Measurements from ENCODE around the gene C6orf58. TPM values are rescaled to one million over a fixed set of nuclear protein-coding genes. Genes with fewer than 3 reads are reported as not detected.

The C6orf58 gene
- total RNA-seq, 1 donor from 2014 or later, result not detected

DNA sequence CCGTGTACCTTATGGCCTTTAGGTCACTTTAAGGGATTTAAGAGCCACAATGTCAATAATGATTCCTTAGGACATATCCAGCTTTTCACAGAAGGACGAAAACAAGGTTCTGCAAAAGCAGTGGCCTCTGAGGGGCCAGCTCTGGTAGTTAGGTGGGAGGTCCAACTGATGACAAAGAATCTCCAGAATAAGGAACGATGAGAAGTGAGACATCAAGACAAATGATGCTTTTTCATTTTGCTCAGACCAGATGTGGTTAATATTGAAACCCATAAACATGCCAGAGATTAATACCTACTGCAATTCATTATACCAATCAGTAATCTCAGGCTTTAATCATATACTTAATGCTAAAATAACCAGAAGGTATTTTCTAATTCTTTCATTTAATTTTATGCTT is 1.9 kb downstream of the C6orf58 start:
- Mint-ChIP-seq H3K27me3 (no peaks in the 10 kb centered on the region), H3K4me1 (ENCODE audit: low read depth) (no peaks in the 10 kb centered on the region), H3K27ac (no peak overlapping the region), H3K4me3 (ENCODE audit: low read depth) (no peak overlapping the region), H3K9me3 (ENCODE audit: low read depth) (no peaks in the 10 kb centered on the region), H3K36me3 (ENCODE audit: insufficient read depth) (no peaks in the 10 kb centered on the region)
- TF ChIP-seq, protein P1, sequence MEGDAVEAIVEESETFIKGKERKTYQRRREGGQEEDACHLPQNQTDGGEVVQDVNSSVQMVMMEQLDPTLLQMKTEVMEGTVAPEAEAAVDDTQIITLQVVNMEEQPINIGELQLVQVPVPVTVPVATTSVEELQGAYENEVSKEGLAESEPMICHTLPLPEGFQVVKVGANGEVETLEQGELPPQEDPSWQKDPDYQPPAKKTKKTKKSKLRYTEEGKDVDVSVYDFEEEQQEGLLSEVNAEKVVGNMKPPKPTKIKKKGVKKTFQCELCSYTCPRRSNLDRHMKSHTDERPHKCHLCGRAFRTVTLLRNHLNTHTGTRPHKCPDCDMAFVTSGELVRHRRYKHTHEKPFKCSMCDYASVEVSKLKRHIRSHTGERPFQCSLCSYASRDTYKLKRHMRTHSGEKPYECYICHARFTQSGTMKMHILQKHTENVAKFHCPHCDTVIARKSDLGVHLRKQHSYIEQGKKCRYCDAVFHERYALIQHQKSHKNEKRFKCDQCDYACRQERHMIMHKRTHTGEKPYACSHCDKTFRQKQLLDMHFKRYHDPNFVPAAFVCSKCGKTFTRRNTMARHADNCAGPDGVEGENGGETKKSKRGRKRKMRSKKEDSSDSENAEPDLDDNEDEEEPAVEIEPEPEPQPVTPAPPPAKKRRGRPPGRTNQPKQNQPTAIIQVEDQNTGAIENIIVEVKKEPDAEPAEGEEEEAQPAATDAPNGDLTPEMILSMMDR (IDR thresholded peaks at IDR 0.05; ENCODE audit: unreplicated experiment), result no peak
- no peak for DNase-seq (ENCODE audit: low spot score, unreplicated experiment)

DNA sequence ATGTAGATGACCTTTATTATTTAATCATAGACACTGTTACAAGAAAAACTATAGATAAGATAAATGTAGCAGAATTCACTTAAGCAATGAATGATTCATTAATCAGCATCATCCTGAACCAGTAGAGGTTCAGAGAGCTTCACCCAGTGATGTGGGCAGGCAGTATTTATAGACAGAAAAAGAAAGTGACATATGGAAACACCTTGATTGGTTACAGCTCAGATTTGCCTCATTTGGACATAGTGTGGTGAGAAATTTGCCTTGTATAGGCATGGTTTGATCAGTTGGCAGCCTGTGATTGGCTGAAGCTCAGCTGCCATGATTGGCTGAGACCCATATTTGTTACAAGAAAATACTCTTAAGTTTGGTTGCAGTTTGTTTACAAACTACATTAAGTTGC is 4.6 kb downstream of the C6orf58 start:
- no peak overlapping the region for H3K4me3 Mint-ChIP-seq (ENCODE audit: low read depth)
- no peaks in the 10 kb centered on the region for H3K9me3 Mint-ChIP-seq (ENCODE audit: low read depth)
- no peak for DNase-seq (ENCODE audit: low spot score, unreplicated experiment)
- no peaks in the 10 kb centered on the region for H3K27me3 Mint-ChIP-seq
- H3K27ac Mint-ChIP-seq, result no peak overlapping the region
- H3K36me3 Mint-ChIP-seq (ENCODE audit: insufficient read depth), result no peaks in the 10 kb centered on the region
- TF ChIP-seq, protein P1 (IDR thresholded peaks at IDR 0.05; ENCODE audit: unreplicated experiment), result no peak
- H3K4me1 Mint-ChIP-seq (ENCODE audit: low read depth), result no peaks in the 10 kb centered on the region

DNA sequence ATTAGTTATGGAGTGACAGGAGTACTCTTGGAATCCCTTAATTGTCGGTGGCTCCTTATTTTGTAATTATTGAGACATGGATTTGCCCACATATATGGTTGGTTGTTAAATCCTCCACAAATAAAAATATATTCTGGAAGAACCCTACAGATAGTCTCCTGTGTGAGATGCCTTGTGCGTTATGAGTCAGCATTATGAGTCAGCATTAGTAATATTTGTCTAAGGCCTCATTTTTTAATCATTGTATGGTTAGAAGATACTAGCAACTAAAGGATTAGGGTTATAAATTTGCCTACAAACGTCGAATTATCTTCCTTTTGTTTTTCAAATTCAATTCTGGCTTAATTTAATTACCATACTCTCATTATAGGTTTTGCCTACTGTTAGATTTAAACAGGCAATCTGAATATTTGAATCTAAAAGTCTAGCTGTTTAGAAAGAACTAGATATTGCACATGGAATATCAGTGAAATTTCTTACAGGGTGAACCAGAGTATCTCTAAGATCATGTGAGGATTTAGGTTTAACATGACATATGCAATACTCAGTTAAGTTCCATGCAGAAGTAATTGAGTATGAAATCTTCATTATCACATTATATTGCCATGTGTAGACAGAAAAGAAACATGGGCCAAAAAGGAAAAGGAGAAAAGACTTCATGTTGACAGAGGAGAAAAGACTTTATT is 5.9 kb downstream of the C6orf58 start:
- no peaks in the 10 kb centered on the region for H3K27me3 Mint-ChIP-seq
- no peaks in the 10 kb centered on the region for H3K9me3 Mint-ChIP-seq (ENCODE audit: low read depth)
- no peaks in the 10 kb centered on the region for H3K36me3 Mint-ChIP-seq (ENCODE audit: insufficient read depth)
- no peak for DNase-seq (ENCODE audit: low spot score, unreplicated experiment)
- H3K27ac Mint-ChIP-seq, result no peak overlapping the region
- TF ChIP-seq, protein P1 (IDR thresholded peaks at IDR 0.05; ENCODE audit: unreplicated experiment), result no peak
- no peaks in the 10 kb centered on the region for H3K4me1 Mint-ChIP-seq (ENCODE audit: low read depth)
- no peak overlapping the region for H3K4me3 Mint-ChIP-seq (ENCODE audit: low read depth)

DNA sequence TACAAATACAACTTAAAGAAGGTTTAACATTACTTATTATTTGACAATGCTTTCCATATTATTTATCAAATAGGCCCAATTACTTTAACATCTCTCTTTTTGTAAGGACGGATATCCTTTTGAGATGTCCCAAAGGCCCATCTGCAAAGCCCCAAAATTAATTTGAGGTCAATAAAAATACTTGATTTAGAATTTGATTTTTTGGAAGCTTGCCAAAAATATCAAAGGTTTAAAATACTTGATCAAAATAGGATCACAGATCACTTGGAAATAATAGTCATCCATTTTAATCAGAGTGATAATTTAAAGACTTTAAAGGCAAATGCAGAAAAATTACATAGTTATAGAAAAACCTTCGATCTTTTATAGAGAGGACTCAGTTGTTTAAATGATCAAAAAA is 8.1 kb downstream of the C6orf58 start:
- no peaks in the 10 kb centered on the region for H3K9me3 Mint-ChIP-seq (ENCODE audit: low read depth)
- no peaks in the 10 kb centered on the region for H3K36me3 Mint-ChIP-seq (ENCODE audit: insufficient read depth)
- no peak overlapping the region for H3K4me3 Mint-ChIP-seq (ENCODE audit: low read depth)
- no peak for DNase-seq (ENCODE audit: low spot score, unreplicated experiment)
- H3K27me3 Mint-ChIP-seq, result no peaks in the 10 kb centered on the region
- TF ChIP-seq, protein P1 (IDR thresholded peaks at IDR 0.05; ENCODE audit: unreplicated experiment), result no peak
- H3K27ac Mint-ChIP-seq, result no peak overlapping the region
- H3K4me1 Mint-ChIP-seq (ENCODE audit: low read depth), result no peaks in the 10 kb centered on the region

DNA sequence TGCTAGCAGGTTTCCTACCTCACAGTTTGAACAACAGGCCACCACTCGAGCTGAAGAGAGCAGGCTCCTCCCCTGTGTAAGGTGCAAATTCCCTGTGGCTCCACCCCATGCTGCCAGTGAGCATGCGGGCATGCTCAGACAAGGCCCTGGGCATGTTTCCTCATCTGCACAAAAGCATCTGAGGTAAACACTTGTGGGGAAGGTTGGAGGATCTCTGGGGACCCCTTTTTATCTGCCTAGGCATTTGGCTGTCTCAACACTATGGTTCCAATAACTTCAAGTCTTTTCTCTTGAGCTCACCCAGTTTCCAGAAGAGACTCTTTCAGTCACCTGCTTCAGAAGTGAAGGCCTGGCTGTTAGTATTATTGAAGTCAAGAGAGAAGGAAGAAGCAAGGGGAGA is 9.4 kb downstream of the C6orf58 start:
- TF ChIP-seq, protein P1 (IDR thresholded peaks at IDR 0.05; ENCODE audit: unreplicated experiment), result no peak
- H3K4me3 Mint-ChIP-seq (ENCODE audit: low read depth), result no peak overlapping the region
- no peaks in the 10 kb centered on the region for H3K27me3 Mint-ChIP-seq
- no peaks in the 10 kb centered on the region for H3K36me3 Mint-ChIP-seq (ENCODE audit: insufficient read depth)
- no peak overlapping the region for H3K27ac Mint-ChIP-seq
- DNase-seq (ENCODE audit: low spot score, unreplicated experiment), result no peak
- H3K4me1 Mint-ChIP-seq (ENCODE audit: low read depth), result no peaks in the 10 kb centered on the region
- H3K9me3 Mint-ChIP-seq (ENCODE audit: low read depth), result no peaks in the 10 kb centered on the region

Measured in progenitor cell of endocrine pancreas (in vitro differentiated cells).